ENCODE data around the gene SPRING1. TPM values are rescaled to one million over a fixed set of nuclear protein-coding genes. Genes with fewer than 3 reads are reported as not detected.

Gene SPRING1
- 10 to 100 TPM; 26.5 to 28.1 TPM for total RNA-seq
- 10 to 100 TPM; 18.2 to 24.7 TPM for polyA plus RNA-seq

GRCh38 chr12:116737774-116738657 is at the start of gene SPRING1, which contains the start of gene RNFT2:
Gene SPRING1, minus strand, starts transcription at chr12:116738069. Its CDS starts 169 bp downstream, at chr12:116737900.
Gene RNFT2, plus strand, starts transcription at chr12:116738315. Its CDS starts 2,183 bp downstream, at chr12:116740498.
- H3K27me3 ChIP-seq (ENCODE audit: insufficient read depth, low read length) = no peaks in the 10 kb centered on the region
- H3K36me3 Mint-ChIP-seq = peaks cover 13 to 21% of the 10 kb centered on the region in 2 donors
- peak; percentile 99 for DNase-seq
- ChIA-PET CTCF (ENCODE audit: partially characterized antibody) (no interaction called here), POLR2A (ENCODE audit: partially characterized antibody) (interaction anchor here (0.7 to 1.0 kb wide), 2 partner anchors 187 to 452 kb away, joined by 3 to 4 read pairs; partner anchors contain the start of gene FBXO21)
- no peaks in the 10 kb centered on the region for H3K36me3 ChIP-seq (ENCODE audit: insufficient read depth, low read length)
- H3K4me1 Mint-ChIP-seq = peaks cover 17 to 48% (median 31%) of the 10 kb centered on the region in 4 donors
- peak within 1 kb of the TSS; percentile 58 to 98 for H3K4me3 ChIP-seq (ENCODE audit: low read length in 2 of 2)
- peak within 1 kb of the TSS; percentile 50 for H3K27ac ChIP-seq (ENCODE audit: low read depth, low read length)
- peaks cover 0 to 2% (median 0%) of the 10 kb centered on the region in 8 donors for H3K9me3 Mint-ChIP-seq
- peak within 1 kb of the TSS; percentile 87 to 95 (median 92) for H3K27ac Mint-ChIP-seq
- H3K27me3 Mint-ChIP-seq = no peaks in the 10 kb centered on the region
- no peaks in the 10 kb centered on the region for H3K9me3 ChIP-seq (ENCODE audit: control insufficient read depth in 1 of 2, low read length in 2 of 2)
- intact Hi-C loops (cut with micrococcal nuclease) = loop anchor here (1.0 to 10.0 kb wide), 6 partner anchors 81 to 1637 kb away; partner anchors contain the start of genes FBXO21, MAP1LC3B2, MED13L and SUDS3
- peak within 1 kb of the TSS; percentile 92 to 98 (median 95) for H3K4me3 Mint-ChIP-seq
- peaks cover 27% of the 10 kb centered on the region for H3K4me1 ChIP-seq (ENCODE audit: insufficient read depth, low read length)

GRCh38 chr12:116784238-116784612 is 46.4 kb upstream of the SPRING1 start:
- Histone ChIP-seq H3K27me3 (ENCODE audit: insufficient read depth, low read length) (no peaks in the 10 kb centered on the region), H3K4me1 (ENCODE audit: insufficient read depth, low read length) (no peaks in the 10 kb centered on the region), H3K36me3 (ENCODE audit: insufficient read depth, low read length) (no peaks in the 10 kb centered on the region), H3K27ac (ENCODE audit: low read depth, low read length) (no peak overlapping the region), H3K9me3 (ENCODE audit: control insufficient read depth in 1 of 2, low read length in 2 of 2) (no peaks in the 10 kb centered on the region), H3K4me3 (ENCODE audit: low read length in 2 of 2) (no peak overlapping the region)
- no peaks in the 10 kb centered on the region for H3K27me3 Mint-ChIP-seq
- CTCF ChIA-PET (ENCODE audit: partially characterized antibody) = interaction anchor here (1.0 to 1.9 kb wide), 2 partner anchors 21 to 143 kb away, joined by 3 to 4 read pairs; no protein-coding TSS in a partner anchor
- H3K9me3 Mint-ChIP-seq = no peaks in the 10 kb centered on the region
- POLR2A ChIA-PET (ENCODE audit: partially characterized antibody) = no interaction called here
- intact Hi-C loops (cut with micrococcal nuclease) = no loop called here
- no peak overlapping the region for H3K4me3 Mint-ChIP-seq
- H3K27ac Mint-ChIP-seq = no peak overlapping the region
- no peaks in the 10 kb centered on the region for H3K4me1 Mint-ChIP-seq
- DNase-seq = no peak
- H3K36me3 Mint-ChIP-seq = peaks cover 15 to 39% of the 10 kb centered on the region in 2 donors

GRCh38 chr12:116783525-116784237 is 45.8 kb upstream of the SPRING1 start:
- Histone ChIP-seq H3K36me3 (ENCODE audit: insufficient read depth, low read length) (no peaks in the 10 kb centered on the region), H3K27ac (ENCODE audit: low read depth, low read length) (no peak overlapping the region), H3K4me1 (ENCODE audit: insufficient read depth, low read length) (no peaks in the 10 kb centered on the region), H3K27me3 (ENCODE audit: insufficient read depth, low read length) (no peaks in the 10 kb centered on the region), H3K4me3 (ENCODE audit: low read length in 2 of 2) (no peak overlapping the region), H3K9me3 (ENCODE audit: control insufficient read depth in 1 of 2, low read length in 2 of 2) (no peaks in the 10 kb centered on the region)
- Mint-ChIP-seq H3K27me3 (no peaks in the 10 kb centered on the region), H3K27ac (no peak overlapping the region), H3K4me1 (no peaks in the 10 kb centered on the region), H3K9me3 (no peaks in the 10 kb centered on the region), H3K4me3 (no peak overlapping the region), H3K36me3 (peaks cover 15 to 44% of the 10 kb centered on the region in 2 donors)
- intact Hi-C loops (cut with micrococcal nuclease) = no loop called here
- ChIA-PET POLR2A (ENCODE audit: partially characterized antibody) (no interaction called here), CTCF (ENCODE audit: partially characterized antibody) (interaction anchor here (1.0 to 1.9 kb wide), 2 partner anchors 21 to 143 kb away, joined by 3 to 4 read pairs; no protein-coding TSS in a partner anchor)
- no peak for DNase-seq

DNA sequence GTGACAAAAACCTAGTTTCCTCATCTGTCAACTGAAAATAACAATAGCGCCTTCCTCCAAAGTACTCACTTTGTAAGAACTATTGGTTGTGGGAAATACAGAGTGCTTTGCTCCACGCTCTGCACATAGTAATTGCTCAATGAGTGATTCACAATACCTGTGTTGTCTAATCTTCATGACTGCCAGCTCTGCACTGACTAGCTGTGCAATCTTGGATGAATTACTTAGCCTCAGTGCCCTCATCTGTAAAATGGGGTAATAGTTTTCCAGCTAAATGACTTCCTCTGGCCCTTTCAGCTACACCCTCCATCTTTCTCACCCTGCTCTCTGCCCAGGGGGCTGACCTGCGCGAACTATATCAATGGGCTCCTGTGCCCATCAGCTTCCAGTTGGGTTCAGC is 43.1 kb upstream of the SPRING1 start:
- H3K27ac Mint-ChIP-seq = peak overlapping the region in 1 of 7 donors; percentile 4
- DNase-seq = no peak
- H3K27me3 Mint-ChIP-seq = no peaks in the 10 kb centered on the region
- H3K36me3 ChIP-seq (ENCODE audit: insufficient read depth, low read length) = no peaks in the 10 kb centered on the region
- H3K9me3 ChIP-seq (ENCODE audit: control insufficient read depth in 1 of 2, low read length in 2 of 2) = no peaks in the 10 kb centered on the region
- H3K9me3 Mint-ChIP-seq = peaks cover 0 to 2% (median 0%) of the 10 kb centered on the region in 8 donors
- no peaks in the 10 kb centered on the region for H3K4me1 Mint-ChIP-seq
- no peak overlapping the region for H3K4me3 Mint-ChIP-seq
- H3K27me3 ChIP-seq (ENCODE audit: insufficient read depth, low read length) = no peaks in the 10 kb centered on the region
- ChIA-PET CTCF (ENCODE audit: partially characterized antibody) (interaction anchor here (1.2 kb wide), 1 partner anchor 22 kb away, joined by 3 read pairs; no protein-coding TSS in a partner anchor), POLR2A (ENCODE audit: partially characterized antibody) (no interaction called here)
- no peaks in the 10 kb centered on the region for H3K4me1 ChIP-seq (ENCODE audit: insufficient read depth, low read length)
- H3K4me3 ChIP-seq (ENCODE audit: low read length in 2 of 2) = no peak overlapping the region
- intact Hi-C loops (cut with micrococcal nuclease) = no loop called here
- H3K36me3 Mint-ChIP-seq = peaks cover 15 to 34% of the 10 kb centered on the region in 2 donors
- no peak overlapping the region for H3K27ac ChIP-seq (ENCODE audit: low read depth, low read length)

- POLR2A ChIA-PET (ENCODE audit: partially characterized antibody) = no interaction called here
- Mint-ChIP-seq H3K27me3 (no peaks in the 10 kb centered on the region), H3K27ac (no peak overlapping the region), H3K36me3 (peaks cover 13 to 27% of the 10 kb centered on the region in 2 donors), H3K4me3 (no peak overlapping the region), H3K4me1 (no peaks in the 10 kb centered on the region), H3K9me3 (peaks cover 0 to 2% (median 0%) of the 10 kb centered on the region in 8 donors)
- no peak overlapping the region for H3K27ac ChIP-seq (ENCODE audit: low read depth, low read length)
- no peaks in the 10 kb centered on the region for H3K4me1 ChIP-seq (ENCODE audit: insufficient read depth, low read length)
- no peaks in the 10 kb centered on the region for H3K36me3 ChIP-seq (ENCODE audit: insufficient read depth, low read length)
- intact Hi-C loops (cut with micrococcal nuclease) = no loop called here
- no peak for DNase-seq
- CTCF ChIA-PET (ENCODE audit: partially characterized antibody) = no interaction called here
- no peaks in the 10 kb centered on the region for H3K27me3 ChIP-seq (ENCODE audit: insufficient read depth, low read length)
- H3K9me3 ChIP-seq (ENCODE audit: control insufficient read depth in 1 of 2, low read length in 2 of 2) = no peaks in the 10 kb centered on the region
- H3K4me3 ChIP-seq (ENCODE audit: low read length in 2 of 2) = no peak overlapping the region
Observed at GRCh38 chr12:116779597-116779996, 41.7 kb upstream of the SPRING1 start.

DNA sequence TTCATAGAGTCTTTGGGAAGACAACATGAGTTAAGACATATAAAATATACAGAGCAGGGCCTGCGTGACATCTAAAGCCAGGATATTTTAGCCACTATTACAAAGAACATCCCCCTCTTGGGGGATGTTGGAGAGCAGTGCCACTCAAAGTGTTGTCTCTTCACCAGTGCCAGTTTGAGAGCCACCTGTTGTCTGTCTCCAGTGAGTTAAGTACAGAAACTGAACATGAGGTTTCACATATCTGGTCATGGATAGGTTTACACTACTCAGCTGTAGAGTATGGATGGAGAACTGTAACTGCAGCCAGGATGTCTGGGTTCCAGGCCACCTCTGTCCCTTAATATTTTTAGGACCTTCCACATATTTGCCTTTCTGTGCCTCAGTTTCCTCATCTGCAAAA is 39.4 kb upstream of the SPRING1 start:
- no peak overlapping the region for H3K27ac Mint-ChIP-seq
- CTCF ChIA-PET (ENCODE audit: partially characterized antibody) = no interaction called here
- POLR2A ChIA-PET (ENCODE audit: partially characterized antibody) = no interaction called here

GRCh38 chr12:116774020-116774419 is 36.2 kb upstream of the SPRING1 start:
- DNase-seq = no peak
- POLR2A ChIA-PET (ENCODE audit: partially characterized antibody) = no interaction called here

More for the DNA sequence above, 39.4 kb upstream of the SPRING1 start:
- H3K36me3 Mint-ChIP-seq = peaks cover 8 to 25% of the 10 kb centered on the region in 2 donors
- no peaks in the 10 kb centered on the region for H3K36me3 ChIP-seq (ENCODE audit: insufficient read depth, low read length)
- H3K9me3 Mint-ChIP-seq = peaks cover 0 to 2% (median 0%) of the 10 kb centered on the region in 8 donors
- H3K4me3 ChIP-seq (ENCODE audit: low read length in 2 of 2) = no peak overlapping the region
- no peaks in the 10 kb centered on the region for H3K9me3 ChIP-seq (ENCODE audit: control insufficient read depth in 1 of 2, low read length in 2 of 2)
- no peak overlapping the region for H3K27ac ChIP-seq (ENCODE audit: low read depth, low read length)
- H3K4me3 Mint-ChIP-seq = no peak overlapping the region
- no peaks in the 10 kb centered on the region for H3K27me3 ChIP-seq (ENCODE audit: insufficient read depth, low read length)
- no peaks in the 10 kb centered on the region for H3K4me1 ChIP-seq (ENCODE audit: insufficient read depth, low read length)
- no peaks in the 10 kb centered on the region for H3K4me1 Mint-ChIP-seq
- H3K27me3 Mint-ChIP-seq = no peaks in the 10 kb centered on the region
- DNase-seq = no peak
- intact Hi-C loops (cut with micrococcal nuclease) = no loop called here

More at GRCh38 chr12:116774020-116774419, 36.2 kb upstream of the SPRING1 start:
- Histone ChIP-seq H3K4me1 (ENCODE audit: insufficient read depth, low read length) (no peaks in the 10 kb centered on the region), H3K4me3 (ENCODE audit: low read length in 2 of 2) (no peak overlapping the region), H3K27ac (ENCODE audit: low read depth, low read length) (no peak overlapping the region), H3K9me3 (ENCODE audit: control insufficient read depth in 1 of 2, low read length in 2 of 2) (no peaks in the 10 kb centered on the region), H3K36me3 (ENCODE audit: insufficient read depth, low read length) (no peaks in the 10 kb centered on the region), H3K27me3 (ENCODE audit: insufficient read depth, low read length) (no peaks in the 10 kb centered on the region)
- CTCF ChIA-PET (ENCODE audit: partially characterized antibody) = no interaction called here
- Mint-ChIP-seq H3K4me1 (no peaks in the 10 kb centered on the region), H3K27ac (no peak overlapping the region), H3K27me3 (no peaks in the 10 kb centered on the region), H3K36me3 (peaks cover 0 to 15% of the 10 kb centered on the region in 2 donors), H3K9me3 (peaks cover 0 to 2% (median 0%) of the 10 kb centered on the region in 8 donors), H3K4me3 (no peak overlapping the region)
- intact Hi-C loops (cut with micrococcal nuclease) = no loop called here

All from CD4-positive, alpha-beta memory T cell (primary cell).